HEK293 (cell line): ENCODE measurements around the gene NDRG3.

ENCODE experiments used
- CTCF ChIA-PET: fragments of 350-600 bp; formaldehyde crosslinking; extraction: SDS; loops from one replicate; lab custom pipeline; 2021; ENCODE audit warnings: antibody characterized with exemption; lab: Yijun Ruan, JAX
- POLR2A ChIA-PET: fragments of 300-600 bp; formaldehyde crosslinking; extraction: SDS; loops from one replicate; lab custom pipeline; 2020; ENCODE audit warnings: antibody characterized with exemption, inconsistent platforms; lab: Yijun Ruan, JAX
- H3K27ac ChIP-seq: fragments of 200-500 bp; sonication (Bioruptor generic); 2 replicates; pipeline ENCODE4 v1.5.1; 2014; ENCODE audit warnings: low read depth, low read length, control low read depth, inconsistent platforms; ENCODE audit errors: extremely low read depth
- H3K36me3 ChIP-seq, 2 experiments: fragments of 200-500 bp in 1 of 2; sonication (Bioruptor generic) in 1 of 2; 1 replicate in 1 of 2; 2 replicates in 1 of 2; pipeline ENCODE4 v1.5.1; 2014 to 2017; ENCODE audit warnings: inconsistent platforms in 2 of 2, low read length in 2 of 2; ENCODE audit not compliant: control insufficient read depth in 2 of 2, insufficient read depth in 1 of 2
- H3K4me1 ChIP-seq: fragments of 200-500 bp; sonication (Bioruptor generic); 2 replicates; pipeline ENCODE4 v1.5.1; 2014; ENCODE audit warnings: mild to moderate bottlenecking, low read length, inconsistent platforms; ENCODE audit not compliant: control insufficient read depth, insufficient read depth
- H3K4me3 ChIP-seq: 2 replicates; pipeline ENCODE4 v1.5.1; 2011; ENCODE audit warnings: low read depth, mild to moderate bottlenecking, control low read depth, low read length, moderate library complexity
- H3K9me3 ChIP-seq: fragments of 200-500 bp; sonication (Bioruptor generic); 2 replicates; pipeline ENCODE4 v1.5.1; 2014; ENCODE audit warnings: low read depth, low read length, inconsistent platforms; ENCODE audit not compliant: control insufficient read depth, insufficient read depth
- FEZF1 ChIP-seq: fragments of 450-650 bp; formaldehyde crosslinking; IDR thresholded peaks from 2 replicates; pipeline ENCODE4 v1.5.1; 2016; ENCODE audit warnings: missing biosample characterization, missing genetic modification characterization
- GLI4 ChIP-seq: fragments of 450-650 bp; formaldehyde crosslinking; IDR thresholded peaks from 2 replicates; pipeline ENCODE4 v1.5.1; 2016; ENCODE audit warnings: missing biosample characterization, missing genetic modification characterization
- HOXD13 ChIP-seq: sonication (generic); formaldehyde crosslinking; IDR thresholded peaks from 2 replicates; pipeline ENCODE4 v1.8.0; 2022; ENCODE audit warnings: missing genetic modification reagents, borderline replicate concordance
- KLF9 ChIP-seq: fragments of 450-650 bp; formaldehyde crosslinking; IDR thresholded peaks from 2 replicates; pipeline ENCODE4 v1.5.1; 2016; ENCODE audit warnings: missing biosample characterization, missing genetic modification characterization, low read depth
- PRDM4 ChIP-seq: fragments of 450-650 bp; formaldehyde crosslinking; IDR thresholded peaks from 2 replicates; pipeline ENCODE4 v1.5.1; 2017; ENCODE audit warnings: missing biosample characterization, missing genetic modification characterization
- ZBTB20 ChIP-seq: fragments of 450-650 bp; formaldehyde crosslinking; IDR thresholded peaks from 2 replicates; pipeline ENCODE4 v1.5.1; 2016; ENCODE audit warnings: missing biosample characterization, missing genetic modification characterization
- ZNF214 ChIP-seq: fragments of 450-650 bp; formaldehyde crosslinking; IDR thresholded peaks from 2 replicates; pipeline ENCODE4 v1.5.1; 2017; ENCODE audit warnings: missing biosample characterization, mild to moderate bottlenecking, missing genetic modification characterization, borderline replicate concordance
- ZNF23 ChIP-seq: fragments of 450-650 bp; formaldehyde crosslinking; IDR thresholded peaks from 2 replicates; pipeline ENCODE4 v1.5.1; 2016; ENCODE audit warnings: missing biosample characterization, missing genetic modification characterization, borderline replicate concordance
- ZNF274 ChIP-seq, 2 experiments: fragments of 200-500 bp in 1 of 2; fragments of 450-650 bp in 1 of 2; sonication (Bioruptor generic) in 1 of 2; formaldehyde crosslinking in 1 of 2; IDR thresholded peaks; 2 replicates each; pipeline versions ENCODE4 v1.5.1 to v1.6.1; 2014 to 2016; ENCODE audit warnings: borderline replicate concordance in 1 of 2, inconsistent platforms in 1 of 2, low read length in 1 of 2, missing biosample characterization in 1 of 2, missing genetic modification characterization in 1 of 2
- ZNF362 ChIP-seq: fragments of 450-650 bp; formaldehyde crosslinking; IDR thresholded peaks from 2 replicates; pipeline ENCODE4 v1.5.1; 2016; ENCODE audit warnings: missing biosample characterization, missing genetic modification characterization
- ZNF366 ChIP-seq: fragments of 450-650 bp; formaldehyde crosslinking; conservative IDR thresholded peaks from 2 replicates; pipeline ENCODE4 v1.5.1; 2016; ENCODE audit warnings: missing biosample characterization, missing genetic modification characterization
- ZNF518A ChIP-seq: fragments of 450-650 bp; formaldehyde crosslinking; conservative IDR thresholded peaks from 2 replicates; pipeline ENCODE4 v1.5.1; 2016; ENCODE audit warnings: low read depth, missing biosample characterization, missing genetic modification characterization
- ZNF530 ChIP-seq: fragments of 450-650 bp; formaldehyde crosslinking; IDR thresholded peaks from 2 replicates; pipeline ENCODE4 v1.5.1; 2016; ENCODE audit warnings: low read depth, missing biosample characterization, missing genetic modification characterization
- ZNF558 ChIP-seq: fragments of 450-650 bp; formaldehyde crosslinking; IDR thresholded peaks from 2 replicates; pipeline ENCODE4 v1.5.1; 2016; ENCODE audit warnings: missing biosample characterization, missing genetic modification characterization
- ZNF580 ChIP-seq: fragments of 450-650 bp; formaldehyde crosslinking; IDR thresholded peaks from 2 replicates; pipeline ENCODE4 v1.5.1; 2016; ENCODE audit warnings: missing biosample characterization, missing genetic modification characterization
- ZNF701 ChIP-seq: fragments of 450-650 bp; formaldehyde crosslinking; IDR thresholded peaks from 2 replicates; pipeline ENCODE4 v1.5.1; 2016; ENCODE audit warnings: missing biosample characterization, missing genetic modification characterization
- ZNF768 ChIP-seq: fragments of 450-650 bp; formaldehyde crosslinking; IDR thresholded peaks from 2 replicates; pipeline ENCODE4 v1.5.1; 2018; ENCODE audit warnings: missing biosample characterization, mild to moderate bottlenecking, missing genetic modification characterization
- ZNF792 ChIP-seq: fragments of 450-650 bp; formaldehyde crosslinking; IDR thresholded peaks from 2 replicates; pipeline ENCODE4 v1.5.1; 2016; ENCODE audit warnings: missing biosample characterization, missing genetic modification characterization

The NDRG3 gene

GRCh38 chr20:36653456-36653855 lies 92.4 kb downstream of the NDRG3 start:
- Histone ChIP-seq H3K36me3 (peaks cover 0 to 48% of the 10 kb centered on the region in 2 experiments; a peak in 2 of 3 replicates), H3K4me1 (no peaks in the 10 kb centered on the region), H3K4me3 (no peak overlapping the region), H3K27ac (no peak overlapping the region), H3K9me3 (no peaks in the 10 kb centered on the region)
- TF ChIP-seq GLI4: no peak
- TF ChIP-seq ZNF530 (tag by site-specific recombination): no peak
- TF ChIP-seq FEZF1 (tag by site-specific recombination): no peak
- TF ChIP-seq ZBTB20 (tag by site-specific recombination): no peak
- no peak for TF ChIP-seq HOXD13 (CRISPR knock-in tag)
- no peak for TF ChIP-seq ZNF558
- TF ChIP-seq ZNF792 (tag by site-specific recombination): no peak
- no peak for TF ChIP-seq PRDM4
- no peak for TF ChIP-seq KLF9 (tag by site-specific recombination)
- TF ChIP-seq ZNF518A (tag by site-specific recombination): no peak
- POLR2A ChIA-PET: no interaction called here
- CTCF ChIA-PET: interaction anchor here (0.7 kb wide), 1 partner anchor 352 kb away, joined by 3 read pairs; no protein-coding TSS in a partner anchor

- CTCF ChIA-PET: interaction anchor here (0.7 kb wide), 1 partner anchor 233 kb away, joined by 3 read pairs; no protein-coding TSS in a partner anchor
- Histone ChIP-seq H3K4me3 (no peak overlapping the region), H3K27ac (no peak overlapping the region), H3K4me1 (no peaks in the 10 kb centered on the region), H3K9me3 (no peaks in the 10 kb centered on the region), H3K36me3 (peaks cover 0 to 4% of the 10 kb centered on the region in 2 experiments; a peak in 2 of 3 replicates)
- POLR2A ChIA-PET: interaction anchor here (0.7 kb wide), 1 partner anchor 41 kb away, joined by 3 read pairs; no protein-coding TSS in a partner anchor
- TF ChIP-seq ZNF214 (tag by site-specific recombination) (no peak), ZNF580 (tag by site-specific recombination) (no peak), ZNF23 (tag by site-specific recombination) (no peak), ZNF362 (no peak), ZNF768 (no peak), ZNF274 (IDR thresholded peaks at IDR 0.05; ENCODE audit: low read length) (no peak), ZNF274 (tag by site-specific recombination; IDR thresholded peaks at IDR 0.05; ENCODE audit: borderline replicate concordance) (no peak), ZNF366 (tag by site-specific recombination) (no peak), ZNF701 (tag by site-specific recombination) (no peak)
These were observed 98.4 kb downstream of the NDRG3 start for GRCh38 chr20:36647196-36648121.
